ENCODE data around the gene ITK. TPM values are rescaled to one million over a fixed set of nuclear protein-coding genes. Genes with fewer than 3 reads are reported as not detected.

The ITK gene
- total and polyA plus RNA-seq, 4 donors, result 0.35 to 1.5 (median 0.43) TPM

DNA sequence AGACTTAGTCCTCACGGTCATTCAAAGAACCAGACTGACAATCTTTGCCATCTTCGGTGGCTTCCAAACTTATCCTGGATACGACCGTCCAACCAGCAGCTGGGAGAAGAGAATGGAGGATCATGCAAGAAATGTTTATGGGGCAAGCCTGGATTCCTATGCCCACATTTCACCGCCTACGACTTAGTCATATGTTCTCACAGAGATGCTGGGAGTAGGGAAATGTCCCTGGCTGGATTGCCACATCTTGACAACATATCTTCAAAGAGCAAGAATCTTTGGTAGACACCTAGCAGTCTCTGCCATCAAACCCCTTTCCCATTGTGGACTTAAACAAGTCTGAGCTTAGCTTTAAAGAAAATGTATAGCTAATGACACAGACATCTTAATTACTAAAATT, 42.9 kb upstream of the ITK start:
- no peaks in the 10 kb centered on the region for H3K27me3 ChIP-seq (ENCODE audit: control insufficient read depth in 4 of 4, insufficient read depth in 4 of 4, low read length in 3 of 4)
- TF ChIP-seq, protein P1, sequence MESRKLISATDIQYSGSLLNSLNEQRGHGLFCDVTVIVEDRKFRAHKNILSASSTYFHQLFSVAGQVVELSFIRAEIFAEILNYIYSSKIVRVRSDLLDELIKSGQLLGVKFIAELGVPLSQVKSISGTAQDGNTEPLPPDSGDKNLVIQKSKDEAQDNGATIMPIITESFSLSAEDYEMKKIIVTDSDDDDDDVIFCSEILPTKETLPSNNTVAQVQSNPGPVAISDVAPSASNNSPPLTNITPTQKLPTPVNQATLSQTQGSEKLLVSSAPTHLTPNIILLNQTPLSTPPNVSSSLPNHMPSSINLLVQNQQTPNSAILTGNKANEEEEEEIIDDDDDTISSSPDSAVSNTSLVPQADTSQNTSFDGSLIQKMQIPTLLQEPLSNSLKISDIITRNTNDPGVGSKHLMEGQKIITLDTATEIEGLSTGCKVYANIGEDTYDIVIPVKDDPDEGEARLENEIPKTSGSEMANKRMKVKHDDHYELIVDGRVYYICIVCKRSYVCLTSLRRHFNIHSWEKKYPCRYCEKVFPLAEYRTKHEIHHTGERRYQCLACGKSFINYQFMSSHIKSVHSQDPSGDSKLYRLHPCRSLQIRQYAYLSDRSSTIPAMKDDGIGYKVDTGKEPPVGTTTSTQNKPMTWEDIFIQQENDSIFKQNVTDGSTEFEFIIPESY (IDR thresholded peaks at IDR 0.05), result no peak
- TF ChIP-seq GABPA (IDR thresholded peaks at IDR 0.05 in 1 of 2, conservative IDR thresholded peaks at IDR 0.05 in 1 of 2), result no peak
- TF ChIP-seq RAD21 (IDR thresholded peaks at IDR 0.05), result no peak
- TF ChIP-seq YY1 (IDR thresholded peaks at IDR 0.05), result no peak
- no peak for TF ChIP-seq HNF4G (IDR thresholded peaks at IDR 0.05)
- TF ChIP-seq, protein P2, sequence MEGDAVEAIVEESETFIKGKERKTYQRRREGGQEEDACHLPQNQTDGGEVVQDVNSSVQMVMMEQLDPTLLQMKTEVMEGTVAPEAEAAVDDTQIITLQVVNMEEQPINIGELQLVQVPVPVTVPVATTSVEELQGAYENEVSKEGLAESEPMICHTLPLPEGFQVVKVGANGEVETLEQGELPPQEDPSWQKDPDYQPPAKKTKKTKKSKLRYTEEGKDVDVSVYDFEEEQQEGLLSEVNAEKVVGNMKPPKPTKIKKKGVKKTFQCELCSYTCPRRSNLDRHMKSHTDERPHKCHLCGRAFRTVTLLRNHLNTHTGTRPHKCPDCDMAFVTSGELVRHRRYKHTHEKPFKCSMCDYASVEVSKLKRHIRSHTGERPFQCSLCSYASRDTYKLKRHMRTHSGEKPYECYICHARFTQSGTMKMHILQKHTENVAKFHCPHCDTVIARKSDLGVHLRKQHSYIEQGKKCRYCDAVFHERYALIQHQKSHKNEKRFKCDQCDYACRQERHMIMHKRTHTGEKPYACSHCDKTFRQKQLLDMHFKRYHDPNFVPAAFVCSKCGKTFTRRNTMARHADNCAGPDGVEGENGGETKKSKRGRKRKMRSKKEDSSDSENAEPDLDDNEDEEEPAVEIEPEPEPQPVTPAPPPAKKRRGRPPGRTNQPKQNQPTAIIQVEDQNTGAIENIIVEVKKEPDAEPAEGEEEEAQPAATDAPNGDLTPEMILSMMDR (IDR thresholded peaks at IDR 0.05; ENCODE audit: low read depth, low read length, missing input control), result no peak
- TF ChIP-seq, protein P3, sequence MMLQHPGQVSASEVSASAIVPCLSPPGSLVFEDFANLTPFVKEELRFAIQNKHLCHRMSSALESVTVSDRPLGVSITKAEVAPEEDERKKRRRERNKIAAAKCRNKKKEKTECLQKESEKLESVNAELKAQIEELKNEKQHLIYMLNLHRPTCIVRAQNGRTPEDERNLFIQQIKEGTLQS (IDR thresholded peaks at IDR 0.05), result no peak
- TF ChIP-seq, protein P4, sequence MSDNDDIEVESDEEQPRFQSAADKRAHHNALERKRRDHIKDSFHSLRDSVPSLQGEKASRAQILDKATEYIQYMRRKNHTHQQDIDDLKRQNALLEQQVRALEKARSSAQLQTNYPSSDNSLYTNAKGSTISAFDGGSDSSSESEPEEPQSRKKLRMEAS (IDR thresholded peaks at IDR 0.05), result no peak
- TF ChIP-seq NR2F2 (IDR thresholded peaks at IDR 0.05), result no peak
- TF ChIP-seq TAF1 (conservative IDR thresholded peaks at IDR 0.05), result no peak
- no peak for TF ChIP-seq FOXA2 (IDR thresholded peaks at IDR 0.05)
- TF ChIP-seq JUND (IDR thresholded peaks at IDR 0.05), result no peak
- TF ChIP-seq HNF4A (conservative IDR thresholded peaks at IDR 0.05), result no peak
- TF ChIP-seq RXRA (IDR thresholded peaks at IDR 0.05), result no peak
- no peak for TF ChIP-seq EGR1 (IDR thresholded peaks at IDR 0.05; ENCODE audit: low read depth in 2 of 2)
- TF ChIP-seq, protein P5, sequence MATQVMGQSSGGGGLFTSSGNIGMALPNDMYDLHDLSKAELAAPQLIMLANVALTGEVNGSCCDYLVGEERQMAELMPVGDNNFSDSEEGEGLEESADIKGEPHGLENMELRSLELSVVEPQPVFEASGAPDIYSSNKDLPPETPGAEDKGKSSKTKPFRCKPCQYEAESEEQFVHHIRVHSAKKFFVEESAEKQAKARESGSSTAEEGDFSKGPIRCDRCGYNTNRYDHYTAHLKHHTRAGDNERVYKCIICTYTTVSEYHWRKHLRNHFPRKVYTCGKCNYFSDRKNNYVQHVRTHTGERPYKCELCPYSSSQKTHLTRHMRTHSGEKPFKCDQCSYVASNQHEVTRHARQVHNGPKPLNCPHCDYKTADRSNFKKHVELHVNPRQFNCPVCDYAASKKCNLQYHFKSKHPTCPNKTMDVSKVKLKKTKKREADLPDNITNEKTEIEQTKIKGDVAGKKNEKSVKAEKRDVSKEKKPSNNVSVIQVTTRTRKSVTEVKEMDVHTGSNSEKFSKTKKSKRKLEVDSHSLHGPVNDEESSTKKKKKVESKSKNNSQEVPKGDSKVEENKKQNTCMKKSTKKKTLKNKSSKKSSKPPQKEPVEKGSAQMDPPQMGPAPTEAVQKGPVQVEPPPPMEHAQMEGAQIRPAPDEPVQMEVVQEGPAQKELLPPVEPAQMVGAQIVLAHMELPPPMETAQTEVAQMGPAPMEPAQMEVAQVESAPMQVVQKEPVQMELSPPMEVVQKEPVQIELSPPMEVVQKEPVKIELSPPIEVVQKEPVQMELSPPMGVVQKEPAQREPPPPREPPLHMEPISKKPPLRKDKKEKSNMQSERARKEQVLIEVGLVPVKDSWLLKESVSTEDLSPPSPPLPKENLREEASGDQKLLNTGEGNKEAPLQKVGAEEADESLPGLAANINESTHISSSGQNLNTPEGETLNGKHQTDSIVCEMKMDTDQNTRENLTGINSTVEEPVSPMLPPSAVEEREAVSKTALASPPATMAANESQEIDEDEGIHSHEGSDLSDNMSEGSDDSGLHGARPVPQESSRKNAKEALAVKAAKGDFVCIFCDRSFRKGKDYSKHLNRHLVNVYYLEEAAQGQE (IDR thresholded peaks at IDR 0.05), result no peak
- TF ChIP-seq SP1 (IDR thresholded peaks at IDR 0.05), result no peak
- TF ChIP-seq FOXA1 (IDR thresholded peaks at IDR 0.05), result no peak
- no peak overlapping the region for H3K9ac ChIP-seq (ENCODE audit: low read depth in 1 of 2, low read length in 2 of 2)
- H3K9me3 ChIP-seq (ENCODE audit: control insufficient read depth in 4 of 4, low read length in 3 of 4), result no peaks in the 10 kb centered on the region
- H3K4me3 ChIP-seq (ENCODE audit: low read depth in 1 of 3, low read length in 3 of 3), result no peak overlapping the region
- H3K27ac ChIP-seq (ENCODE audit: low read depth in 1 of 2, low read length in 2 of 2), result no peak overlapping the region
- DNase-seq (ENCODE audit: low spot score), result no peak
- peaks cover 0 to 16% (median 8%) of the 10 kb centered on the region in 4 donors for H3K36me3 ChIP-seq (ENCODE audit: control insufficient read depth in 4 of 4, insufficient read depth in 3 of 4, low read depth in 1 of 4, low read length in 3 of 4)
- H3K4me1 ChIP-seq (ENCODE audit: control insufficient read depth in 4 of 4, insufficient read depth in 4 of 4, low read length in 3 of 4), result peaks cover 4 to 9% (median 5%) of the 10 kb centered on the region in 4 donors
- 98% methylated on average over 6 of the region's 6 CpGs for WGBS
